ENCODE results near the gene HSD17B2.

DNA sequence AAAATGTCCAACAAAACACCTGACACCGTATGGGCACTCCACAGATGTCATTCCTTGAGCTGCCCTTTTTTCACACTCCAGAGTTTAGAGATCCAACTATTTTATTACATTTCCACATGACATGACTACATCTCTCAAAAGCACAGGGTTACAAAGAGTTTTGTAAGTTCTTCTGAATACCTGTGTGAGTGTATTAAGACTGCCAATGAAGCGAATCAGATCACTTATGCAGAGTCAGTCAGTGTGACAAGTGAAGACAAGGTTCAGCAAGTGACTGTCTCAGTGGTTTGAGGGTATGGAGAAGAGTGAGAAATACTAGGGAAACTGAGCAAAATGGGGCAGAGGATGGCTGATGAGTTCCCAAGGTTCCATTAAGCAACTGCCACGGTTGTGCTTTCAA lies 32.2 kb upstream of the HSD17B2 start:
- TF ChIP-seq POLR2AphosphoS5 (IDR thresholded peaks at IDR 0.05; ENCODE audit: borderline replicate concordance, low read depth, low read length) (no peak), EZH2 (IDR thresholded peaks at IDR 0.05) (no peak), FOXP2 (optimal IDR thresholded peaks at IDR 0.05; ENCODE audit: control extremely low read depth, extremely low read length, insufficient read depth) (no peak)

All from SK-N-MC (cell line).